ENCODE results near the gene PTPRE.

Gene PTPRE

GRCh38 chr10:128026615-128027300 is 119.9 kb downstream of the PTPRE start:
- DNase-seq (ENCODE audit: low read depth, low spot score): no peak

- no peak for DNase-seq (ENCODE audit: low read depth, low spot score)
These were observed 120.4 kb downstream of the PTPRE start for GRCh38 chr10:128027306-128027705.

DNA sequence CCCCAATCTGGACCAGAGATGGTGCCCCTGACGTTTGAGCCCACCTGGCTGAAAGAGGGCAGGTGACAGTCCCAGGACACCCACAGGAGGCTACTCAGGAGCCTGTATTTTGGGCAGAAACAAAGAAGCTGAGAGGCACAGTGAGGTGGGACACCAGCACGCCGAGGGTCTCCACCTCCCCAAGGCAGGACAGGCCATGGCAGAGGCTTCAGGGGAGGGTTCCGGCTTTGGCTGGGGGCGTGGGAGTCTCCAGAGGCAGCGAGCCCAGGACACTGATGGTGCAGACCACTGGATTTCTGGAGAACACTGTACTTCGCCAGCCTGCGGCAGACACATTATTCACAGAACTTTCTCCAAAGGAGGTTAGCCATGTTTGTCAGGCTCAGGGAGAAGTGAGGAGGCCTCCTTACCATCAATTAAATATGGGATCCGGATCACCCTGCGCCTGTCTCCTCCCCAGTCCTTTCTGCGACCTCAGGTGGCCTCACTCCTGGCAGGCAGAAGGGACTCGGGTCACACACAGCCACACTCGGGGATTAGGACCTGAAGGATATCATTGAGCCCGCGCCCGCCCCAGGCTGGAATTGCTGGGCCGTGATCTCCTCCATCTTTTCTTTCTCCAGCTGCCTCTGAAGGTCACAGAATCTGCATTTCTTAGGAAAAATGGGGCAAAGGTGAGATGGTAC is 121.1 kb downstream of the PTPRE start:
- DNase-seq (ENCODE audit: low read depth, low spot score): no peak

- DNase-seq (ENCODE audit: low read depth, low spot score): no peak
These were observed 121.8 kb downstream of the PTPRE start for GRCh38 chr10:128028508-128029289.

DNA sequence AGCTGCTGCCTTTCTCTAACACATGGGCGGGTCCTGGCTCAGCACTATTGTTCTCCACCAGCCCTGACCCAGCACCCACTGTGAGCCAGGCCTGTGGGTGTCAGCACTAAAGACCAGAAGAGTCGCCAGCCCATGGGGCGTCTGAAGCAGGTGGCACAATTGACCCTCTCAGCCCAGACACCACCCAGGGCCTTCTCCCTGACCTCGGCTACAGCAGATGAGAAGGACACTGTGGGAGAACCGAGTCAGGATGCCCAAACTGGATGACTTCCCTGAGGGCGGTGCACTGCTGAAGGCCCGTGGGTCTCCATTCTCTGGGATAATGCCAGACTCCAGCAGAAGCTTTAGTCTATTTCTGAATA is 122.4 kb downstream of the PTPRE start:
- no peak for DNase-seq (ENCODE audit: low read depth, low spot score)

DNA sequence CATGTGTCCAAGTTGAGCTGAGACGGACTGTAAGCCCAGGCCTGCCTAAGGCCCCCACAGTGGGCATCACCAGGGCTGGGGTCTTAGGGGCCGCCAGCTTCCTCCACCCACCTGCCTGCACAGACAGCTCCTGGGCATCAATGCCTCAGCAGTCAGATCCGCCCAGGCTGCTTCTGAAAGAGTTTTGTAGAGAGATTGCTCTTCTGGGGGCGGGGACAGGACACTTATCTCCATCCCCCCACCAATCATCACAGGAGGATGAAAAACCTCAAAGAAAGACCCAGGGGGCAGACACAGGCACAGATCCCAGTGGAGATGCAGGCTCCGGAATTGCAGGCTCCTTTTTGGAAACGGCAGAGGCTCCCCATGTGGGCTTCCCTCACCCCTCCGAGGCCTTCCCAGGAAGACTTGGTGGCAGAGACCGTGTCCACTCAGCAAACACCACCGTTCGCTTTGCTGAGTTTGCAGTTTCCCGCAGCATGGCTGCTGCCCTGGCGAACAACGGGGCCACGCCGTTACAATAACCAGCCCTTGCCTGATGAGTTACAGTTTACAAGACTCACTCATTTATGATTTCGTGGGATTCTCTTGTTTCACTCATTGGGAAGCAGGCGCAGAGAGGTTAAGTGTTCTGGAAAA is 122.9 kb downstream of the PTPRE start:
- DNase-seq (ENCODE audit: low read depth, low spot score): no peak

DNA sequence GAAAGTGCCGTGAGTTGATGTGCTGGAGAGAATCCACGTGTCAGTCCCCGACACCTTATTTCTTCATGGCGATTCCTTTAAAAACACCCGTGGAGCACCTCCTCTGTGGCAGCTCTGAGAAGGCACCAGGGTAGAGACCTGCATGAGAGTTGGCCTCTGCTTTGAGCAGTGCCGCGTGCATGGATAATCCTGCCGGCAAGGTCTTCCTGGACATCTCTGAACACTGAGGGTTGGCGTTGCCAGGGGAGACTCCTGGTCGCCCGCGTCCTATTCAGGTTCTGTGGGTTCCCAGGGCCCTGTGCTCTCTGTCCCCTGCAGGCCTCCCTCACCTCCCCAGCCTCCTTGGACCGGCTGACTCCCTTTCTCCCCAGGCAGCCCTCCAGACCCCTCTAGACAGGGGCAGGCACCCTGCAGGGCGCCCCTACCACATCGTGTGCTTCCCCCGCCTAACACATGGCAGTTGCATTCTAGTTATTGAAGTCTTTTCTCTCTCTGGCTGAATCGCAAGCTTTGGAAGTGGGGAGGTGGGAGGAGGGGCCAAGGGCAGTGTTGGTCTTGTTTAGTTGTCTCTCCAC is 123.7 kb downstream of the PTPRE start:
- DNase-seq (ENCODE audit: low read depth, low spot score): no peak

DNA sequence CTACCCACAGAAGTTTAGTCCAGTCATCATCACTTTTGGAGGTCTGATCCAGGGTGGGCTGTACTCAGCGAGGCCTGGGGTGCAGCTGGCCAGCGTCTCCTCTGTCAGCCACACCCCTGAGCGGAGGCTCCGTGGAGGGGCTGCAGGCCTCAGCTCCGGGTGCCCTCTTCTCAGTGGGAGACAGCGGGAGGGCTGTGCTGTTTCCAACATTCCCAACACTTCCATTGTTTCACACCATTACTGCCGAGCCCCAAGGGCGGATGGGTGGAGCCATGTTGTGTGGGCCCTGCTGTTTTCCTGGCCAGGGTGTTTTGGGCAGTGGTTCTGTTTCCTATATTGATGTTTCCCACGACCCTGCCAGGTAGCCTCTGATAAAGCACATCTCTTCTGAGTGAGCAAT is 124.3 kb downstream of the PTPRE start:
- DNase-seq (ENCODE audit: low read depth, low spot score): no peak

DNA sequence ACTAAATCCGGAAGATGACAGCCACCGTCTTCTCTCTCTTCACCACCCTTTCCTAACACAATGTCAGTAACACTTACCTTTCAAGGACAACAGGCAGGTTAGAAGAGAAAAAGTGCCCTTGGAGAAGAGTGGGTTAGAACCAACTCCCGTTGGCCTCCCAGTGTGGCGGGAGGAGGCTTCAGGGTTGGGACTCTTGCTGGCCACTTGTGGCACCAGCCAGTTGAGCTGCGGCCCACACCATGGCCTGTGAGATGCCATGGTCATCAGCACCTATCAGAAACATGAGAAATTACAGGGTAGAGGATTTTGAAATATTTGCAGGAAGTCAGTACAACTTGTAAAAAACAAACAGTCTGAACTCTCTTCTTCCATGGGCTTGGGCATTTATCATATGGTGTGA is 125.6 kb downstream of the PTPRE start:
- DNase-seq (ENCODE audit: low read depth, low spot score): no peak

- DNase-seq (ENCODE audit: low read depth, low spot score): no peak
These were observed 128.7 kb downstream of the PTPRE start for GRCh38 chr10:128035557-128035973.

DNA sequence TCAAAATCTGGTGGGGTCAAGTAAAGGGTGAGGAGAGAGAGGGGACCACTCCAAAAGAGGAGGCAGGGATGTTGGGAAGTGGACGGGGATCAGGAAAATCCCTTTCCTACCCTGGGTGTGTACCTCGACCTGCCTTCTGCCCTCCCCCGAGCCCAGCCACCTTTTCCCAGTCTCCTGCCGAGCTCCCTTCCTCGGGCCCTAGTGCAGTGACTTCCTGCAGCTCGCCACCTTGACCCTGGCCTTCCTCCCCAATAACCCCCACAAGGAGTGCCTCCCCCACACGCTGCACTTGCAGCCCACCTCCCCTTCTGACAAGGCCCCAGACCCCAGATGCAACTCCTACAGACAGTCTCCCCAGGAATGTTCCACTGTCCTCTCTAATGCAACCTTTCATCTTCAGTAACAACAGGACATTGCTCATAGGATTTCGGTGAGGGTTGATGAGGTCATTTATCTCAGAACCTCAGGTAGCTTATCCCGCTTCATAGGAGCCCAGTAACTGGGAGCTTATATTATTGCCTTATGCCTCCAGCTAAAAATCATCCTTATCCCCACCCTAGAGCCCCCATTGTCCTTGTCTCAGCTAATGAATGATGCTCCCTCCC is 129.2 kb downstream of the PTPRE start:
- no peak for DNase-seq (ENCODE audit: low read depth, low spot score)

DNA sequence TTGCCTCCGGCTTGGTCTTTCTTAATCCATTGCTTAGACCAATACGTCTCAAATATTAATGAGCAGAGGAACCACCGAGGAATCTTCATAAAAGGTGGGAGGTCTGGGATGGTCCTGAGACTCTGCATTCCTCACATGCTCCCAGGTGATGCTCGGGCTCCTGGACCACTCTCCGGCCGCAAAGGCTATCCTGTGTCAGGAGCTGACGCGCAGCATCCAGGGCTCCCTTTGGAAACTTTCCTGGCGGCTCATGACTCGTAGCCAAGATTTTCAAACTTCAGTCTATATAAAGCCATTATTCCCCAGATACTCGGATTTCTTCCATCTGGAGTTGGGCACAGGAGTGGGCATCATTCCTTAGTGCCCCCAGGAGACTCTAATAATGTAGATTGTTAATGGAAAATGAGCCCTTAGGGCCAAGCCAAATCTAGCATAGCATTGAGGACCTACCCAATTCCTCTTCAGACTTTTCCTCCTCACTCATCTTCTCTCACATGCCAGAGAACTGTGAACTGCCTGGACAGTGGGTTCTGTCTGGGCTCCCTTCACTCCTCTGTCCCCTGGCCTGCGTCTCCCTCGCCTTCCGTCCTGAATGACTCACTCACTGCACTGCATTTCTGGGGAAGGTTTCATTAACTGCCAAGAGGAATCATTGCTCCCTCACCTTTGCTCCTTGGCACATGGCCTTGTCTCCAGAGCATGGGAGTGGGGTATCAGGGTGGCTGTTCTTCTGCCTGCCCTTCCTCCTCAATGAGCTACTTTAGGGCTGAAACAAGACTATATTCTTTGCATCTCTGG is 130.0 kb downstream of the PTPRE start:
- DNase-seq (ENCODE audit: low read depth, low spot score): no peak

DNA sequence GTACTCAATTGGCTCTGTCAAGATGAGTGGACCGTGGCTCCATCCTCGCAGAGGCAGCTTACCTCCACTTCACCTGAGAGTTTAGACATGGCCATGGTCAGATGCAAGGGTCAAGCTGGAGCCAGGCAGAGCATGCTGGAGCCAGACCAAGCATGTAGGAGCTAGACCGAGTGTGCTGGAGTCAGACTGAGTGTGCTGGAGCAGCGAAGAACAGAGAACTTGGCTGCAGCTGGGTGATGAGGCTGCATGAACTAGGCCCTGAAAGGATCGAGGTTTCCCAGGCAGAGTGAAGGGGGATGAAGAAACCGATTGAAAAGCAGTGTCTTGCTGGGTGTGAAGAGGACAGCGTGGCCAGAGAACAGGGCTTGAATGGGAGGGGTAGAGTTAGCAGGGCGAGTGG is 133.2 kb downstream of the PTPRE start:
- no peak for DNase-seq (ENCODE audit: low read depth, low spot score)

DNA sequence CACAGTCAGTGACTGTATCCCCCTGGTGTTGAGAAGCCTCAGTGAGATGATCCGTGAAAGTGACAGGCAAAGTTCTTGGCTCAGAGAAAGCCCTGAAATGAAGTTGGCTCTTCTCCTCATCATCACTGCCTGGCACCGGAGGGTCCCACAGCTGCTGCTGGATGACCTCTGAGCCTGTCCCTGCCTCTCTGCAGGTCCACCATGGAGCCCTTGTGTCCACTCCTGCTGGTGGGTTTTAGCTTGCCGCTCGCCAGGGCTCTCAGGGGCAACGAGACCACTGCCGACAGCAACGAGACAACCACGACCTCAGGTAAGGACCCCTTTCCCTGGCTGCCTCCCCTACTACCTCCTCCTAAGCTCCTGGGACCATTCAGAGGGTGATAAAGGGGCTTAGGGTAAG is 133.8 kb downstream of the PTPRE start:
- DNase-seq (ENCODE audit: low read depth, low spot score): no peak

DNA sequence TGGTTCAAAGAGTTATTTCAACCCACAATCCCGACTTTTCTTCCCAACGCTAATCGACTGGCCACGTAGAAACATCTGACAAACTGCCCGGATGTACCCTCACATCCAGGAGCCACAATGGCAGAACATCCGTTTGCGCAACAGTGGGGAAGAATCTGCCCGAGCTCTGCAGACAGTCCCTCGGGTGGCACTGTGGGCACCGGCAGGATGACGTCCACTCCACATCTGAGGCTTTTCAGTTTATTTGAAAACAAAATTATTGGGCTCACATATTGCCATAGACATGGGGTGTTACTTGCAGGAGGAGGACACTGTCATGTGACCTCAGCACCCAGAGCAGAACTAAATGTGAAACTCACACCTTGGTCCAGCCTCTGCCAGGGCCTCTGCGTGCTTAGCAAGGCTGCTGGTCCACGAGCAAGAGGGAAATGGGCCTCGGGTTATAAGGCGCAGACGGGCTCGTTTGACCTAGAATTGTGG is 135.3 kb downstream of the PTPRE start:
- DNase-seq (ENCODE audit: low read depth, low spot score): no peak

- no peak for DNase-seq (ENCODE audit: low read depth, low spot score)
These were observed 136.5 kb downstream of the PTPRE start for GRCh38 chr10:128043259-128044045.

DNA sequence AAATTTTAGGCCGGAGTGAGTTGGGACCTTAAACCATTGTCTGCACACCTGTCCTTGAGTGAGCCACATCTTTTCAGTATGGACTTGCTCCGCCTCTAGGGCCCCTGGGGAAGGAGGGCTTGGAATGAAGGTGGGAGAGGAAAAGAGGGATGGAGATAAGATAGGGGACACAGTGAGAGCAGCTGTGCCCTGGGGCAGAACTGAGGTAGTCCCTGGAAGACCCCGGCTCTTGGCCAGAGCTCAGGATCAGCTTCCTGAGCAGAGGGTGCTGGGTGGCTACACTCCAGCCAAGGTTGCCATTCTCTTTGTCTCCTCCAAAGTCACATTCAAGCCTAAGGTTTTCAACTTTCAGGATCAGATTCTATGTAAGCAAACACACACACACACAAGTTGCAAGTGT is 137.3 kb downstream of the PTPRE start:
- no peak for DNase-seq (ENCODE audit: low read depth, low spot score)

DNA sequence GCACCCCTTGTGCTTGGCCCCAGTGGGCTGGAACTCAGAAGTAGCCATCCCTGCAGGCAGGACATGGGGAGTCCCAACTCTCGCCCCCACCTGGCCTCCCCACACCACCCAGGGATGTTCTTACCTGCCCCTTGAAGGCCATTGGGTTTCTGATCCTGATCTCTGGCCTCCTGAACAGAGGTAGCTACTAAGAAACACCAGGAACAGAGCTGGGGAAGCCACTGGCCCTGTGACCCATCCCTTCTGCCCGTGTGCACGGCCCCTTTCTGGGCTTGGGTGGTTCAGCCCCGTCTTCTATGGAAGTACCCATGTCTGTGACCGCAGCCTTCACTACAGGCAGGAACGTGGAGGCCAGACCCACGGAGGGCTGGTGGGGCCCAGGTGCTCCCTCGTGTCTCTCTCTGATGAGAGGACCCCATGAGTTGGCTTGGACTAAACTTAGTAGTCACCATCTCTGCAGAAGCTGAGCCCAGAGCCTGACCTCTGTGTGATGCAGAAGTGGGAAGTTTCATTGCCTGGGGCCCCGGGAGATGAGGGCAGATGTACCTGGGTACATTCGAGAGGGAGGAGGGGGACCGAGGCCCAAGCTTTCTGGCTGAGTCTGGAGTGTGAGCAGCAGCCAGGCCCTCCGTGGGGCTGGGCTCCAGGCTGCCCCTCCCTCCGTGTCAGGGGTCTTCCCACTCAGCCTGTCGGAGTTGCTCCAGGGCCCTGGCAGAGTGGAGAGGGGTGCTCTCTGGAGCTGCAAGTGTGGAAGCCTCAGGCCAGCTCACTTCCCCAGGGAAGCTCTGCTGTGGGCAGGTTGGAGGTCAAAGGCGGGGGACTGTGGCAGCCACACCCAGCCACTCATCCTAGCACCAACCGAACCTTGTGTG is 138.3 kb downstream of the PTPRE start:
- DNase-seq (ENCODE audit: low read depth, low spot score): no peak

DNA sequence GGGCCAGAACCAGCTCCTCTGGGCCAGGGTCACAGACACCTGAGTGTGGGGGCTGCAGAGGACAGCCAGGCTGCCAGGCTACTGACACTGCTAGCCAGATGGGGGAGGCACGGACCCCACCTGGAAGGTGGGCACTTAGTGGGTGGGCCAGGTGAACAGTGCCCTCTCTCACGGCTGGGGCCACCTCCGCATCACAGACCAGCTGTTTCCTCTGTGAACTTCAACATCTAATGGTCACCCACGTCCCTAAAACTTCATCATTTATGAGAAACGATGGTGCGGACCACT is 138.9 kb downstream of the PTPRE start:
- DNase-seq (ENCODE audit: low read depth, low spot score): no peak

Data from smooth muscle cell of the brain vasculature (primary cell).